Mesendoderm (in vitro differentiated cells): ENCODE measurements around the gene TP53AIP1.
A peak's percentile ranks its signal among the peaks of the same experiment; 100 is the strongest.

Source experiments
- DNase-seq: peaks from one replicate; pipeline ENCODE4 v3.0.0; 2013
- H2AK5ac ChIP-seq: 2 replicates; pipeline ENCODE4 v1.6.1; 2013; ENCODE audit warnings: low read length, inconsistent platforms
- H2BK120ac ChIP-seq: 2 replicates; pipeline ENCODE4 v1.6.1; 2013; ENCODE audit warnings: low read depth, mild to moderate bottlenecking, low read length, moderate library complexity, mixed read lengths
- H2BK15ac ChIP-seq: replicated peaks from 2 replicates; pipeline ENCODE4 v1.6.1; 2013; ENCODE audit warnings: low read depth, mild to moderate bottlenecking, moderate library complexity
- H2BK5ac ChIP-seq: 2 replicates; pipeline ENCODE4 v1.6.1; 2013; ENCODE audit warnings: low read length, inconsistent platforms
- H3K18ac ChIP-seq: 2 replicates; pipeline ENCODE4 v1.6.1; 2013; ENCODE audit warnings: mild to moderate bottlenecking, low read length, mixed read lengths
- H3K23ac ChIP-seq: one replicate; pipeline ENCODE4 v1.6.1; 2013; ENCODE audit warnings: low read length
- H3K27ac ChIP-seq: 2 replicates; pipeline ENCODE4 v1.5.1; 2013; ENCODE audit warnings: low read depth, mild to moderate bottlenecking, inconsistent platforms, low read length, moderate library complexity
- H3K27me3 ChIP-seq: 2 replicates; pipeline ENCODE4 v1.6.1; 2013; ENCODE audit warnings: low read length, control low read depth, mild to moderate bottlenecking, inconsistent platforms; ENCODE audit not compliant: insufficient read depth, poor library complexity
- H3K36me3 ChIP-seq: 2 replicates; pipeline ENCODE4 v1.6.1; 2013; ENCODE audit warnings: low read length, inconsistent platforms; ENCODE audit not compliant: control insufficient read depth, insufficient read depth
- H3K4ac ChIP-seq: one replicate; pipeline ENCODE4 v1.6.1; 2013; ENCODE audit warnings: low read depth, mild to moderate bottlenecking, low read length, moderate library complexity
- H3K4me1 ChIP-seq: 2 replicates; pipeline ENCODE4 v1.6.1; 2013; ENCODE audit warnings: low read depth, low read length, inconsistent platforms; ENCODE audit not compliant: control insufficient read depth
- H3K4me2 ChIP-seq: 2 replicates; pipeline ENCODE4 v1.6.1; 2013; ENCODE audit warnings: low read length
- H3K4me3 ChIP-seq: 2 replicates; pipeline ENCODE4 v1.5.1; 2013; ENCODE audit warnings: mild to moderate bottlenecking, low read length
- H3K56ac ChIP-seq: one replicate; pipeline ENCODE4 v1.6.1; 2013; ENCODE audit warnings: low read length
- H3K79me1 ChIP-seq: 2 replicates; pipeline ENCODE4 v1.6.1; 2013; ENCODE audit warnings: low read length, inconsistent platforms
- H3K79me2 ChIP-seq: 2 replicates; pipeline ENCODE4 v1.6.1; 2013; ENCODE audit warnings: mild to moderate bottlenecking, low read length; ENCODE audit not compliant: control insufficient read depth, insufficient read depth
- H3K9ac ChIP-seq: 2 replicates; pipeline ENCODE4 v1.6.1; 2013; ENCODE audit warnings: low read length, inconsistent platforms
- H4K5ac ChIP-seq: one replicate; pipeline ENCODE4 v1.6.1; 2013; ENCODE audit warnings: low read length
- H4K8ac ChIP-seq: one replicate; pipeline ENCODE4 v1.6.1; 2013; ENCODE audit warnings: low read depth, mild to moderate bottlenecking, control low read depth, low read length, moderate library complexity
- WGBS: extraction: QIAGEN DNeasy Blood & Tissue Kit; methylation state at CpG from one replicate; pipeline ENCODE4 v1.1.7; 2013; ENCODE audit warnings: low lambda C conversion rate, missing lambda C conversion rate; ENCODE audit not compliant: insufficient coverage; ENCODE audit errors: extremely low coverage; 5-methylcytosine and 5-hydroxymethylcytosine counted together

The TP53AIP1 gene

GRCh38 chr11:128908391-128909246 lies 34.1 kb downstream of the TP53AIP1 start:
- H2BK15ac ChIP-seq: no peak overlapping the region
- H3K27me3 ChIP-seq: peaks cover 9% of the 10 kb centered on the region
- no peak overlapping the region for H3K9ac ChIP-seq
- H2BK120ac ChIP-seq: no peak overlapping the region
- H3K4me1 ChIP-seq: peaks cover 4% of the 10 kb centered on the region
- no peak overlapping the region for H4K8ac ChIP-seq
- H3K4me3 ChIP-seq: no peak overlapping the region
- no peak overlapping the region for H2BK5ac ChIP-seq
- H3K18ac ChIP-seq: no peak overlapping the region
- H4K5ac ChIP-seq: no peak overlapping the region
- H3K79me1 ChIP-seq: no peaks in the 10 kb centered on the region
- H3K27ac ChIP-seq: no peak overlapping the region
- H3K4ac ChIP-seq: no peak overlapping the region
- H3K23ac ChIP-seq: no peak overlapping the region
- WGBS: no CpG with 5 or more reads among the region's 12 CpGs
- H3K36me3 ChIP-seq: no peaks in the 10 kb centered on the region
- no peak overlapping the region for H3K56ac ChIP-seq
- no peak for DNase-seq
- no peak overlapping the region for H2AK5ac ChIP-seq
- no peak overlapping the region for H3K4me2 ChIP-seq
- H3K79me2 ChIP-seq: no peaks in the 10 kb centered on the region

GRCh38 chr11:128907585-128907984 lies 35.1 kb downstream of the TP53AIP1 start:
- H3K27ac ChIP-seq: no peak overlapping the region
- H3K4me2 ChIP-seq: no peak overlapping the region
- no peak overlapping the region for H2BK5ac ChIP-seq
- no peak overlapping the region for H3K23ac ChIP-seq
- H3K56ac ChIP-seq: no peak overlapping the region
- no peak overlapping the region for H3K18ac ChIP-seq
- H4K8ac ChIP-seq: no peak overlapping the region
- H3K27me3 ChIP-seq: peaks cover 10% of the 10 kb centered on the region
- no peak for DNase-seq
- H3K79me1 ChIP-seq: no peaks in the 10 kb centered on the region
- no peak overlapping the region for H2BK120ac ChIP-seq
- H3K4me1 ChIP-seq: peaks cover 6% of the 10 kb centered on the region
- no peak overlapping the region for H4K5ac ChIP-seq
- no peak overlapping the region for H3K9ac ChIP-seq
- no peaks in the 10 kb centered on the region for H3K79me2 ChIP-seq
- no peak overlapping the region for H3K4me3 ChIP-seq
- WGBS: no CpG with 5 or more reads among the region's 4 CpGs
- no peak overlapping the region for H3K4ac ChIP-seq
- no peak overlapping the region for H2AK5ac ChIP-seq
- no peaks in the 10 kb centered on the region for H3K36me3 ChIP-seq
- no peak overlapping the region for H2BK15ac ChIP-seq

GRCh38 chr11:128906185-128907050 lies 36.3 kb downstream of the TP53AIP1 start:
- Histone ChIP-seq H3K27ac (no peak overlapping the region), H4K8ac (no peak overlapping the region), H4K5ac (no peak overlapping the region), H3K18ac (no peak overlapping the region), H3K23ac (no peak overlapping the region), H2BK15ac (no peak overlapping the region), H3K36me3 (no peaks in the 10 kb centered on the region), H3K4me3 (no peak overlapping the region), H3K27me3 (peaks cover 19% of the 10 kb centered on the region), H3K79me2 (no peaks in the 10 kb centered on the region), H2BK120ac (no peak overlapping the region), H2BK5ac (no peak overlapping the region), H2AK5ac (no peak overlapping the region), H3K4me2 (no peak overlapping the region), H3K79me1 (no peaks in the 10 kb centered on the region), H3K4me1 (peaks cover 14% of the 10 kb centered on the region), H3K56ac (no peak overlapping the region), H3K9ac (no peak overlapping the region), H3K4ac (no peak overlapping the region)
- DNase-seq: no peak
- WGBS: no CpG with 5 or more reads among the region's 8 CpGs

GRCh38 chr11:128905345-128906184 lies 37.1 kb downstream of the TP53AIP1 start:
- Histone ChIP-seq H3K9ac (peak overlapping the region; percentile 51), H3K4ac (no peak overlapping the region), H3K4me2 (peak overlapping the region; percentile 64), H3K79me1 (no peaks in the 10 kb centered on the region), H3K56ac (peak overlapping the region; percentile 86), H2AK5ac (no peak overlapping the region), H3K23ac (no peak overlapping the region), H4K5ac (no peak overlapping the region), H3K18ac (peak overlapping the region; percentile 54), H4K8ac (no peak overlapping the region), H3K27me3 (peaks cover 25% of the 10 kb centered on the region), H2BK15ac (no peak overlapping the region), H3K4me1 (peaks cover 14% of the 10 kb centered on the region), H3K4me3 (peak overlapping the region; percentile 41), H3K79me2 (no peaks in the 10 kb centered on the region), H2BK120ac (no peak overlapping the region), H2BK5ac (no peak overlapping the region), H3K27ac (no peak overlapping the region), H3K36me3 (no peaks in the 10 kb centered on the region)
- no CpG with 5 or more reads among the region's 45 CpGs for WGBS
- peak; percentile 85 for DNase-seq

- peaks cover 14% of the 10 kb centered on the region for H3K4me1 ChIP-seq
- H3K4me2 ChIP-seq: peak overlapping the region; percentile 56
- no peak overlapping the region for H3K23ac ChIP-seq
- no peak overlapping the region for H3K27ac ChIP-seq
- H3K18ac ChIP-seq: peak overlapping the region; percentile 54
- DNase-seq: peak; percentile 32
- H3K79me2 ChIP-seq: no peaks in the 10 kb centered on the region
- WGBS: no CpG with 5 or more reads among the region's 25 CpGs
- H3K4me3 ChIP-seq: peak overlapping the region; percentile 41
- H4K8ac ChIP-seq: no peak overlapping the region
- H2BK120ac ChIP-seq: no peak overlapping the region
- no peak overlapping the region for H2BK15ac ChIP-seq
- H3K36me3 ChIP-seq: no peaks in the 10 kb centered on the region
- no peak overlapping the region for H3K4ac ChIP-seq
- no peak overlapping the region for H2BK5ac ChIP-seq
- no peak overlapping the region for H4K5ac ChIP-seq
- peaks cover 29% of the 10 kb centered on the region for H3K27me3 ChIP-seq
- no peak overlapping the region for H2AK5ac ChIP-seq
- H3K79me1 ChIP-seq: no peaks in the 10 kb centered on the region
- H3K9ac ChIP-seq: peak overlapping the region; percentile 51
- peak overlapping the region; percentile 86 for H3K56ac ChIP-seq
Observed at GRCh38 chr11:128904656-128905344, 37.9 kb downstream of the TP53AIP1 start.
